GM15510 (cell line): ENCODE data around the gene ZNF580.

Source experiments
- POLR2A ChIP-seq: IDR thresholded peaks from 3 replicates; pipeline ENCODE4 v1.6.1; 2011; ENCODE audit warnings: borderline replicate concordance; ENCODE audit not compliant: insufficient read length; ENCODE audit errors: extremely low read depth

ZNF580 gene

GRCh38 chr19:55640577-55641425, at the start of gene ZNF580:
Gene ZNF580 (plus strand): TSS chr19:55641002. CDS start chr19:55642509, 1,507 bp downstream.
- TF ChIP-seq POLR2A: peak; percentile 48

- TF ChIP-seq POLR2A: no peak
Measured at GRCh38 chr19:55591555-55591954, 49.2 kb upstream of the ZNF580 start.

- no peak for TF ChIP-seq POLR2A
Measured at GRCh38 chr19:55592391-55593090, 48.3 kb upstream of the ZNF580 start.

DNA sequence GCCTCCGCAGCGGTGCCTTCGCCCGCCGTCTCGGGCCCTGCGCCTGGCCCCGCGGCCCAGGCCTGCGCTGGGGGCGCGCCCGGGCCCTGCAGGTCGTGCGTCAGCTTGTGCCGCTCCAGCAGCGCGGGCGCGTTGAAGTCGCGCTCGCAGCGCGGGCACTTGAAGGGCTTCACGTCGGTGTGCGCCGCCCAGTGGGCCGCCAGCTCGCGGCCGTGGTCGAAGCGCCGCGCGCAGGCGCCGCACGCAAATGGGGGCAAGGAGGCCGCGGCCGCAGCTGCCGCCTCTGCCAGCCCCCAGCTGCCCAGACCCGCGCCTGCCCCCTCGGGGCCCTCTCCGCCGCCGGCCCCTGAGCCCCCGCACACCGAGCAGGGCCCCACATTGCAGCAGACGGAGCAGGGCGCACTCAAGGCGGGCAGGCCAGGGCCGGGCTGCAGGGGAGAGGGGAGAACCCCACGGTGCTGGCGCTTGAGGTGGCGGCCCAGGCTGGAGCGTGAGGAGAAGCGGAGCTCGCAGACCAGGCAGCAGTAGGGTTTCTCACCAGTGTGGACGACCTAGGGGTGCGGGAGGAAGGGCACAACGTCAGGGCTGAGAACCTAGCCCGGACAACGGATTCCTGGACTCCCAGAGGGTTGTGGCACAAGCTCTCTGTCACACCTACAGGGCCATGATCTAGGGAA, 47.6 kb upstream of the ZNF580 start:
- TF ChIP-seq POLR2A: no peak

DNA sequence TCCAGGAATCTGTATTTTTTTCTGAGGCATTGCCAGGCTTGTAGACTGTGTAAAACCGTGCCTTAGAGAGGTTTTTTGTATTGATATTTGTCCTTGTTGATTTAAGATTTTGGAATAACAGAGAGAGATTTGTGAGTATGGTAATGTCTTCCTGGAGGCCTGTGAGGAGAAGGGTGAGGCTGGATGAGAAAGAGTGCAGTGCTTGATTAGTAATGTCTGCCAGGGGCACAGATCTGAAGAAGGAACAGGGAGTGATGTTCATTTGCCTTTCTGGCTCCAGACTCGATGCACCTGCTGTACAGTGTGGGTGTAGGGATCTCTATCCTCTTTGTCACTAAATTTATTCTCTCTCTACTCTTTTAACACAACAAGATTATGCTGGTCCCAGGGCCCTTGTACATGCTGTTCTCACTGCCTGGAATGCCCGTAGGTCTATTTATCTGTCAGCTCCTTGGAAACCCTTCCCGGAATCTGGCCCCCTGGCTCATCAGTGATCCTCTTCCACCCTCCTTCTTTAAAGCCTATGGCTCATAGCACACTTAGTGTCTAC, 45.7 kb upstream of the ZNF580 start:
- no peak for TF ChIP-seq POLR2A

DNA sequence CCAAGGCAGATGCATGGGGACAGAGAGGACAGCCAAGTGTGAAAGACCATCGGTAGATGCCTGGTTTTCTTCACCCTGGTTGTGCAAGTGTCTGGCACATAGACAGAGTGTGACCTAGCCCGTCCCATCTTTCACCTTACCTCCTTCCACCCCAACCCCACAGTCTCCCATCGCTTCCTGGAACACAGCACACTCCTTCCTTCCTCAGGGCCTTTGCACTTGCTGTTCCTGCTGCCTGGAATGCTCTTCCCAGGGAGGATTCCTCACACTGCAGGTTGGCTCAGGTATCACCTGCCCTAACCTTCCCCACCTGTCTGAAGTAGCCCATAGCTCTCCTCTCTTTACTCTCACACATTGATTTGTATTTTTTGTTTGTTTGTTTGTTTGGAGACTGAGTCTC, 44.5 kb upstream of the ZNF580 start:
- TF ChIP-seq POLR2A: no peak

DNA sequence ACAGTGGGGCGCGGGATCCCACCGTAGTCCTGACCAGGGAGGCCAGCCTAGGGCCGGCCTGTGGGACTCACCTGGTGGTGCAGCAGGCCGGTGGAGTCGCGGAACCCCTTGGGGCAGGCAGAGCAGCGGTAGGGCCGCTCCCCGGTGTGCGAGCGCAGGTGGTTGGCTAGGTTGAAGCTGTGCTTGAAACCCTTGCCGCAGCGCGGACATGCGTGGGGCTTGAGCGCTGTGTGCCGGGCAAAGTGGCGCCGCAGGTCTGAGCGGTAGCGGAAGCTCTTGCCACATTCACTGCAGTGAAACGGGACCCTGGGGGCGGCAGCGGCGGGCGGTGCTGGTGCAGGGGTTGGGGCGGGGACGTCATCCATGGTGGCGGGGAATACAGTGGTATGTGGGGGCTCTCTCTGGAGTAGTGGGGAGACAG, 43.3 kb upstream of the ZNF580 start:
- no peak for TF ChIP-seq POLR2A

DNA sequence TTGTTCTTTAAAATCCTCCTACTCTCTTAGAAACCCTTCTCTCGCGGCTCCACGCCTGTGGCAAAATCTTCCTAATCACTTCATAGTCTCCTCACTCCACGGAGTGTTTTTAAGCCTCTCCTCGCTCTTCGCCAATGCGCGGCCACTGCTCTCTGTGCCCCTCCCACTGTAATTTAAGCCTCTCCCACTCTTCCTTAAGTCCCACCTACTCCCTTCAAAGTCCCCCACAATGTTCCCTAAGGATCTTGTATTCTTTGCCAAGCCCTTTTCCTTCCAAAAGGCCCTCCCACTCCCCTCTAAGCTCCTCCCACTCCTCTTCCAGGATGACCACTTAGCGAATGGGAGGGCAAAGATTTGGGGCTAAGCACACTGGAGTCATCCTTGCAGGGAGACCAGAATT, 42.8 kb upstream of the ZNF580 start:
- TF ChIP-seq POLR2A: no peak

DNA sequence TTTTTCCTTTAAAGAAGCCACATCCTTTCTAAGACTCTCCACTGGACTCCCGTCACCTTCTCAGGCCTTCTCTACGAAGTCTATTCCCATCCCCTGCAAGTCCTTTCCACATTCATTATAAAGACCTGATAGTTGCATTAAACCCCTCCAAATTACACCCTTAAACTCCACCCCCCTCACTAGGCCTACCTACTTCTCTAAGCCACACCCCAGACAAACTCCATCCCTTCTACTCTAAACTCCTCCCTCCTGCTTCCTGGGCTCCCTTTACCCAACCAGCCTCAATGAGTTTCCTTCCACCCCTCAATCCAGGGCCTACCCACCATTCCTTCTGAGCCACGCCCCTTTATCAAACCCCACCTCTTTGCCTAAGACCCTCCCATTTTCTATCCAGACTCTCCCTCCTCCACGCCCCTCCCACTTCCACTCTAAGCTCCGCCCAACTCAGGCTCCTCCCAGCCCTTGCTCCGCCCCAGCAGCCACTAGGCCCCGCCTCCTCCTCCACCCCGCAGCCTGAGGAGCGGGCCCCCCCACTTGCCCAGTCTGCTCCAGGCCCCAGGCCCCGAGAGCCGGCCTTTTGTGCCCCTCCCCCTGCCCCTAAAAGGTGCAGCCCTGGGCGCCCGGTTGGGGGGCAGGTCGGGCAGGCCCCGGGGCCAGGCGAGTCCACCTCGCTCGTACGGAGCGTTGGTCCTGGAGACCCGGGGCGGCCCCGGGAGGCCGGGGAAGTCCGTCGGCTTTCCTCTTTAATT, 41.9 kb upstream of the ZNF580 start:
- TF ChIP-seq POLR2A: peak; percentile 42

GRCh38 chr19:55599468-55599841, 41.3 kb upstream of the ZNF580 start, which contains the start of gene FIZ1:
Gene FIZ1 (minus strand): TSS chr19:55599517. CDS start chr19:55597865, 1,652 bp downstream.
- no peak for TF ChIP-seq POLR2A

DNA sequence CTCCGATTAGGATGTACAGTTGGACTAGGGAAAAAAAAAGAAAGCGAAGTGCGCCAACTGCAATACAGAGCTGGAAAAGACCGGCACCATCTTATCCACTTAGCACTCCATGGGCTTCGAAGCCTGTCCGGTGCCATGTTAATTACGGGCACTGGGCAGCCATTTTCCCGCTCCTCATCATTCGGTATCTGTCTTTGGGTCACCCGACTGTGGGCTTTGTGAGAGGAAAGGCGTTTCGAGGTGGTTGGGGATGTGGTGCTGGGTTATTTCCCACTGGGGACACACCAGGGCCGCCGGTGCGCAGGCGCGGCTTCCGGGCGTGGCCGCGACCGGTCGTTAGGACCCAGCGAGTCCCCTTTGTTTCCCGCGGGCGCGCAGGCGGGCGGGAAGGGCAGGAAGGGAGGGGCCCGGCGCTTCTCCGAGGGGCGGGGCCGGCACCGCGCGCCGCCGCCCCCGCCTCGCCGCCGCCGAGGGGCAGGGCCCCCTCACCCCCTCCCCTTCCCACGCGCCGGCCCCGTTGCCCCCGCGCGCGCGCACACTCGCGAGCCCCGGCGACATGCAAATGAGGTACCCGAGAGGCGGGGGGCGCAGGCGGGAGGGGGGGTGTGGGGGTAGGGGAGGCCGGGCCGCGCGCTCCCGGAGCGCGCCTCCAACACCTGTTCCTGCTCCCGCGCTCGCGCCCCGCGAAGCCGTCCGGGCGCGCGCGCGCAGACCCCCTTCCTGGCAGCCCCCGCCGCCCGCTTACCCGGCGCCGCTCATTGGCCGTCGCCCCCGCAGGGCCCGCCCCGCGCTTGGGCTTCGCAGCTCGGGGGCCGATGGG, 40.8 kb upstream of the ZNF580 start, which contains the start of gene ZNF524:
TSS of gene ZNF524 (plus strand) at position 447 of the 820 bp plus-strand sequence. CDS start 1,825 bp downstream, outside the sequence.
- TF ChIP-seq POLR2A: peak; percentile 10

GRCh38 chr19:55600662-55601028, 40.2 kb upstream of the ZNF580 start:
- peak; percentile 35 for TF ChIP-seq POLR2A

DNA sequence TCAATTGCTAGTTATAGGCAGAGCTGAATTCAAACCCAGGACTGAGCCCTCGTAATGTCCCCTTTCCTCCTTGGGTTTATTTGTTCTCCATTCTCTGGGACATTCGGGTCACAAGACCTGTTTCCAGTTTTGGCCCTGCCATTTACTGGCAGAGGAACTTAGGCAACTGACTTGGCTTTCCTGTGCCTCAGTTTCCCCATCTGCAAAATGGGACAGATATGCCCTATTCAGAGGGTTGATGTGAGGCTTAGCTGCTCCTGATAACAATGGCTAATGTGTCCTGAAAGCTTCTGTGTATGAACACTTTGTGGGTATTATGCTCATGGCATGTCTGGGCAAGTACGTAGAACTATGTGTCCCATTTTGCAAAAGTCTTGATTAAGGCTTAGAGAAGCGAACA, 39.7 kb upstream of the ZNF580 start:
- no peak for TF ChIP-seq POLR2A
